ENCODE data around the gene COL20A1.

DNA sequence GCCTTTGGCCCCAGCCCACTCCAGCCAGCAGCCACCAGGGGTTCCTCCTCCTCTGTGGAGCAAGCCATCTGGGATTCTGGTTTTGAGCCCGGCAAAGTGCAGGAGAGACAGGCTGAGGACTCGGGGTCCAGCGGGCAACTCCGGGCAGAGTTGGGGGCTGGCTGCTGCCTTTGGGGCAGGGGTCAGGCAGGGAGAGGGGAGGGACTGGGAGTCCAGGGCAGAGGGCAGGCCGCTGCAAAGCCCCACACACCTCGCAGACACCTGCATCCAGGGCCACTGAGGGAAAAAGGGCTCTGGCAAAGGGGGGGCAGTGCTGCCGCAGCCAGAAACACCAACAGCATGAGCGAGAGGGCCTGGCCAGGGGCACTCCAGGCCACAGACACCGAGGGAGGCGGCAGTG is 48.5 kb upstream of the COL20A1 start:
- no peak for TF ChIP-seq POLR2A (IDR thresholded peaks at IDR 0.05)
- TF ChIP-seq, protein P1, sequence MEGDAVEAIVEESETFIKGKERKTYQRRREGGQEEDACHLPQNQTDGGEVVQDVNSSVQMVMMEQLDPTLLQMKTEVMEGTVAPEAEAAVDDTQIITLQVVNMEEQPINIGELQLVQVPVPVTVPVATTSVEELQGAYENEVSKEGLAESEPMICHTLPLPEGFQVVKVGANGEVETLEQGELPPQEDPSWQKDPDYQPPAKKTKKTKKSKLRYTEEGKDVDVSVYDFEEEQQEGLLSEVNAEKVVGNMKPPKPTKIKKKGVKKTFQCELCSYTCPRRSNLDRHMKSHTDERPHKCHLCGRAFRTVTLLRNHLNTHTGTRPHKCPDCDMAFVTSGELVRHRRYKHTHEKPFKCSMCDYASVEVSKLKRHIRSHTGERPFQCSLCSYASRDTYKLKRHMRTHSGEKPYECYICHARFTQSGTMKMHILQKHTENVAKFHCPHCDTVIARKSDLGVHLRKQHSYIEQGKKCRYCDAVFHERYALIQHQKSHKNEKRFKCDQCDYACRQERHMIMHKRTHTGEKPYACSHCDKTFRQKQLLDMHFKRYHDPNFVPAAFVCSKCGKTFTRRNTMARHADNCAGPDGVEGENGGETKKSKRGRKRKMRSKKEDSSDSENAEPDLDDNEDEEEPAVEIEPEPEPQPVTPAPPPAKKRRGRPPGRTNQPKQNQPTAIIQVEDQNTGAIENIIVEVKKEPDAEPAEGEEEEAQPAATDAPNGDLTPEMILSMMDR (IDR thresholded peaks at IDR 0.05), result no peak
